Measurements from ENCODE around the gene CYB561D2. TPM values are rescaled to one million over a fixed set of nuclear protein-coding genes. Genes with fewer than 3 reads are reported as not detected.

The CYB561D2 gene
- total RNA-seq, 4 donors from 2014 or later, result 13.3 to 19.9 (median 17.8) TPM

GRCh38 chr3:50323092-50323600 lies 27.5 kb upstream of the CYB561D2 start:
- peaks cover 50 to 53% of the 10 kb centered on the region in 2 donors for H3K4me1 ChIP-seq
- no peaks in the 10 kb centered on the region for H3K9me3 ChIP-seq
- in situ Hi-C loops (cut with MboI; ENCODE audit: low sequenced_read_pairs in 4 of 4) (no loop called here), intact Hi-C loops (cut with DNase I; ENCODE audit: low total_unique reads) (no loop called here)
- DNase-seq, result no peak
- H3K27me3 ChIP-seq, result no peaks in the 10 kb centered on the region
- H3K36me3 ChIP-seq, result peaks cover 0 to 30% of the 10 kb centered on the region in 2 donors
- no peak for ATAC-seq
- TF ChIP-seq POLR2A (IDR thresholded peaks at IDR 0.05) (no peak), CTCF (IDR thresholded peaks at IDR 0.05 in 4 of 5, conservative IDR thresholded peaks at IDR 0.05 in 1 of 5) (no peak)
- peak overlapping the region in 3 of 4 donors; percentile 72 to 80 (median 78) for H3K4me3 ChIP-seq
- peak overlapping the region; percentile 93 to 96 (median 95) for H3K27ac ChIP-seq

GRCh38 chr3:50323614-50324199 lies 27.0 kb upstream of the CYB561D2 start:
- intact Hi-C loops (cut with DNase I; ENCODE audit: low total_unique reads) (loop anchor here (2.0 kb wide), 1 partner anchor 63 kb away; no protein-coding TSS in a partner anchor), in situ Hi-C loops (cut with MboI; ENCODE audit: low sequenced_read_pairs in 4 of 4) (no loop called here)
- Histone ChIP-seq H3K36me3 (peaks cover 0 to 24% of the 10 kb centered on the region in 2 donors), H3K27ac (peak overlapping the region; percentile 93 to 96 (median 95)), H3K27me3 (no peaks in the 10 kb centered on the region), H3K4me1 (peaks cover 48 to 52% of the 10 kb centered on the region in 2 donors), H3K9me3 (no peaks in the 10 kb centered on the region), H3K4me3 (peak overlapping the region in 1 of 4 donors; percentile 29)
- ATAC-seq (peak in 1 of 2 donors; percentile 1), DNase-seq (no peak)
- TF ChIP-seq CTCF (IDR thresholded peaks at IDR 0.05 in 4 of 5, conservative IDR thresholded peaks at IDR 0.05 in 1 of 5), result no peak
- peak in 1 of 2 donors; percentile 22 for TF ChIP-seq POLR2A (IDR thresholded peaks at IDR 0.05)

- intact Hi-C loops (cut with DNase I; ENCODE audit: low total_unique reads) (loop anchor here (2.0 kb wide), 1 partner anchor 64 kb away; no protein-coding TSS in a partner anchor), in situ Hi-C loops (cut with MboI; ENCODE audit: low sequenced_read_pairs in 4 of 4) (no loop called here)
- peak; percentile 76 to 87 (median 83) for TF ChIP-seq CTCF (IDR thresholded peaks at IDR 0.05 in 4 of 5, conservative IDR thresholded peaks at IDR 0.05 in 1 of 5)
- TF ChIP-seq POLR2A (IDR thresholded peaks at IDR 0.05), result no peak
- Histone ChIP-seq H3K36me3 (peaks cover 0 to 21% of the 10 kb centered on the region in 2 donors), H3K4me3 (peak overlapping the region in 1 of 4 donors; percentile 1), H3K27me3 (no peaks in the 10 kb centered on the region), H3K9me3 (no peaks in the 10 kb centered on the region), H3K4me1 (peaks cover 43 to 46% of the 10 kb centered on the region in 2 donors), H3K27ac (peak overlapping the region; percentile 93 to 96 (median 95))
- no peak for DNase-seq
- ATAC-seq, result no peak
Measured at GRCh38 chr3:50324351-50325112, 26.1 kb upstream of the CYB561D2 start.

GRCh38 chr3:50325113-50325480 lies 25.6 kb upstream of the CYB561D2 start:
- no peak for ATAC-seq
- no peaks in the 10 kb centered on the region for H3K27me3 ChIP-seq
- intact Hi-C loops (cut with DNase I; ENCODE audit: low total_unique reads) (loop anchor here (2.0 kb wide), 1 partner anchor 64 kb away; no protein-coding TSS in a partner anchor), in situ Hi-C loops (cut with MboI; ENCODE audit: low sequenced_read_pairs in 4 of 4) (no loop called here)
- H3K4me3 ChIP-seq, result no peak overlapping the region
- H3K27ac ChIP-seq, result peak overlapping the region; percentile 93 to 96 (median 95)
- DNase-seq, result no peak
- TF ChIP-seq POLR2A (IDR thresholded peaks at IDR 0.05), result no peak
- no peak for TF ChIP-seq CTCF (IDR thresholded peaks at IDR 0.05 in 4 of 5, conservative IDR thresholded peaks at IDR 0.05 in 1 of 5)
- H3K9me3 ChIP-seq, result no peaks in the 10 kb centered on the region
- H3K36me3 ChIP-seq, result peaks cover 0 to 26% of the 10 kb centered on the region in 2 donors
- peaks cover 37 to 40% of the 10 kb centered on the region in 2 donors for H3K4me1 ChIP-seq

Measured in gastrocnemius medialis (tissue), 4 donors.